SK-N-SH (cell line): ENCODE measurements around the gene RRM2. TPM values are rescaled to one million over a fixed set of nuclear protein-coding genes. Genes with fewer than 3 reads are reported as not detected.

Experiments used
- CTCF ChIA-PET: fragments of 300-600, 350-600 bp; formaldehyde crosslinking; extraction: SDS; loops from one replicate; lab custom pipeline; 2021; lab: Yijun Ruan, JAX
- POLR2A ChIA-PET: fragments of 350-600 bp; sonication (Branson Sonifier 250); formaldehyde crosslinking; extraction: SDS; loops from one replicate; lab custom pipeline; 2020; ENCODE audit warnings: antibody characterized with exemption, inconsistent platforms; lab: Yijun Ruan, JAX
- DNase-seq: peaks from one replicate; pipeline ENCODE4 v3.0.0; 2012
- H2AFZ ChIP-seq: fragments of 200-600 bp; sonication (generic); 2 replicates; pipeline ENCODE4 v1.8.1; 2016; ENCODE audit warnings: antibody characterized with exemption, mild to moderate bottlenecking, low read depth
- H3F3A ChIP-seq: fragments of 200-600 bp; sonication (generic); replicated peaks from 2 replicates; pipeline ENCODE3; 2016; ENCODE audit warnings: antibody characterized with exemption, mild to moderate bottlenecking; ENCODE audit not compliant: insufficient read depth
- H3K27ac ChIP-seq, 2 experiments: fragments of 200-500 bp in 1 of 2; fragments of 200-600 bp in 1 of 2; sonication (Bioruptor generic) in 1 of 2; sonication (generic), shearing (Covaris generic) in 1 of 2; 2 replicates each; pipeline versions ENCODE4 v1.5.1 to v1.6.1; 2014 to 2016; ENCODE audit warnings: low read depth in 2 of 2, inconsistent platforms in 1 of 2, low read length in 1 of 2, mild to moderate bottlenecking in 1 of 2, mixed read lengths in 1 of 2
- H3K27me3 ChIP-seq: fragments of 200-600 bp; sonication (generic), shearing (Covaris generic); 2 replicates; pipeline ENCODE4 v1.6.1; 2016; ENCODE audit warnings: mixed run types; ENCODE audit not compliant: insufficient read depth
- H3K36me3 ChIP-seq, 2 experiments: fragments of 200-500 bp in 1 of 2; fragments of 200-600 bp in 1 of 2; sonication (Bioruptor generic) in 1 of 2; sonication (generic) in 1 of 2; replicated peaks in 1 of 2; 2 replicates each; pipeline versions ENCODE3 to v1.5.1; 2014 to 2016; ENCODE audit warnings: low read length in 1 of 2, mild to moderate bottlenecking in 1 of 2; ENCODE audit not compliant: insufficient read depth in 2 of 2, control insufficient read depth in 1 of 2
- H3K4me1 ChIP-seq, 2 experiments: fragments of 200-500 bp in 1 of 2; fragments of 200-600 bp in 1 of 2; sonication (Bioruptor generic) in 1 of 2; sonication (generic), shearing (Covaris generic) in 1 of 2; 2 replicates each; pipeline versions ENCODE4 v1.5.1 to v1.6.1; 2014 to 2016; ENCODE audit warnings: low read depth in 1 of 2, low read length in 1 of 2, mixed run types in 1 of 2; ENCODE audit not compliant: insufficient read depth in 2 of 2, control insufficient read depth in 1 of 2
- H3K4me2 ChIP-seq: fragments of 200-600 bp; sonication (generic), shearing (Covaris generic); 2 replicates; pipeline ENCODE4 v1.6.1; 2017; ENCODE audit warnings: mixed run types
- H3K4me3 ChIP-seq, 2 experiments: fragments of 200-500 bp in 1 of 2; fragments of 200-600 bp in 1 of 2; sonication (Bioruptor generic) in 1 of 2; sonication (generic), shearing (Covaris generic) in 1 of 2; 2 replicates each; pipeline versions ENCODE4 v1.5.1 to v1.8.1; 2014 to 2016; ENCODE audit warnings: low read depth in 2 of 2, inconsistent platforms in 1 of 2, low read length in 1 of 2, mild to moderate bottlenecking in 1 of 2, mixed read lengths in 1 of 2, moderate library complexity in 1 of 2
- H3K79me2 ChIP-seq: fragments of 200-600 bp; sonication (generic); 2 replicates; pipeline ENCODE4 v1.8.1; 2017; ENCODE audit warnings: mild to moderate bottlenecking; ENCODE audit not compliant: insufficient read depth
- H3K9ac ChIP-seq: fragments of 200-600 bp; sonication (generic); 2 replicates; pipeline ENCODE4 v1.6.1; 2017; ENCODE audit warnings: mixed run types
- H3K9me2 ChIP-seq: fragments of 200-600 bp; sonication (generic); 2 replicates; pipeline ENCODE4 v1.6.1; 2017; ENCODE audit warnings: mixed run types
- H3K9me3 ChIP-seq: fragments of 200-600 bp; sonication (generic); 2 replicates; pipeline ENCODE4 v1.6.1; 2017; ENCODE audit warnings: mixed run types, mild to moderate bottlenecking, moderate library complexity
- H4K20me1 ChIP-seq: fragments of 200-600 bp; sonication (generic); 2 replicates; pipeline ENCODE4 v1.6.1; 2017; ENCODE audit warnings: mild to moderate bottlenecking, mixed run types; ENCODE audit not compliant: insufficient read depth
- ELF1 ChIP-seq: IDR thresholded peaks from 2 replicates; pipeline ENCODE4 v1.4.0; 2012
- EP300 ChIP-seq, 2 experiments: IDR thresholded peaks; 2 replicates each; pipeline versions ENCODE4 v1.4.0 to v1.6.1; 2012; ENCODE audit warnings: borderline replicate concordance in 1 of 2, low read depth in 1 of 2, low read length in 1 of 2
- EZH2phosphoT487 ChIP-seq: fragments of 200-600 bp; sonication (generic); IDR thresholded peaks from 2 replicates; pipeline ENCODE4 v1.6.1; 2017; ENCODE audit warnings: low read depth, mixed run types, mild to moderate bottlenecking, antibody characterized with exemption, moderate library complexity, borderline replicate concordance
- FOSL2 ChIP-seq: IDR thresholded peaks from 2 replicates; pipeline ENCODE4 v1.4.0; 2012; ENCODE audit warnings: low read depth, mild to moderate bottlenecking, moderate library complexity, borderline replicate concordance
- FOXJ3 ChIP-seq: sonication (generic); formaldehyde crosslinking; IDR thresholded peaks from 2 replicates; pipeline ENCODE4 v1.5.1; 2020; ENCODE audit warnings: mild to moderate bottlenecking, missing genetic modification reagents
- GABPA ChIP-seq: IDR thresholded peaks from 2 replicates; pipeline ENCODE4 v1.4.0; 2012; ENCODE audit warnings: low read depth, mild to moderate bottlenecking
- GATA2 ChIP-seq: sonication (generic); formaldehyde crosslinking; IDR thresholded peaks from 2 replicates; pipeline ENCODE4 v1.5.0; 2020; ENCODE audit warnings: mild to moderate bottlenecking, missing genetic modification reagents
- IRF3 ChIP-seq: fragments of 150-350 bp; IDR thresholded peaks from 2 replicates; pipeline ENCODE4 v1.6.1; 2016; ENCODE audit warnings: mild to moderate bottlenecking, low read depth, low read length
- JUND ChIP-seq: IDR thresholded peaks from 2 replicates; pipeline ENCODE4 v1.4.0; 2012
- MXI1 ChIP-seq: IDR thresholded peaks from 2 replicates; pipeline ENCODE4 v1.6.1; 2012; ENCODE audit warnings: mild to moderate bottlenecking, low read depth, low read length, improper control_type of control experiment
- NRF1 ChIP-seq: IDR thresholded peaks from 2 replicates; pipeline ENCODE4 v1.6.1; 2012; ENCODE audit warnings: low read depth, mild to moderate bottlenecking, low read length
- POLR2AphosphoS5 ChIP-seq: IDR thresholded peaks from 2 replicates; pipeline ENCODE4 v1.6.1; 2012; ENCODE audit warnings: low read depth, low read length
- RAD21 ChIP-seq: IDR thresholded peaks from 2 replicates; pipeline ENCODE4 v1.6.1; 2012; ENCODE audit warnings: mild to moderate bottlenecking, low read length
- RCOR1 ChIP-seq: fragments of 150-350 bp; IDR thresholded peaks from 2 replicates; pipeline ENCODE4 v1.6.1; 2017; ENCODE audit warnings: antibody characterized with exemption, low read length
- REST ChIP-seq: IDR thresholded peaks from 2 replicates; pipeline ENCODE4 v1.6.1; 2012; ENCODE audit warnings: mild to moderate bottlenecking, low read depth, low read length, moderate library complexity
- RXRA ChIP-seq: IDR thresholded peaks from 2 replicates; pipeline ENCODE4 v1.4.0; 2012; ENCODE audit warnings: low read depth, mild to moderate bottlenecking, borderline replicate concordance
- SMC3 ChIP-seq: IDR thresholded peaks from 2 replicates; pipeline ENCODE4 v1.6.1; 2012; ENCODE audit warnings: low read depth, low read length, improper control_type of control experiment
- TAF1 ChIP-seq: IDR thresholded peaks from 2 replicates; pipeline ENCODE4 v1.6.1; 2012; ENCODE audit warnings: low read depth, mild to moderate bottlenecking, low read length, moderate library complexity, borderline replicate concordance
- TCF12 ChIP-seq: IDR thresholded peaks from 2 replicates; pipeline ENCODE4 v1.4.0; 2012
- YY1 ChIP-seq: IDR thresholded peaks from 2 replicates; pipeline ENCODE4 v1.4.0; 2012; ENCODE audit warnings: low read depth, mild to moderate bottlenecking
- ZBTB33 ChIP-seq: IDR thresholded peaks from 2 replicates; pipeline ENCODE4 v1.4.0; 2012; ENCODE audit warnings: low read depth, borderline replicate concordance
- WGBS: methylation state at CpG from one replicate; pipeline ENCODE4 v1.1.6; 2017; ENCODE audit warnings: low lambda C conversion rate; 5-methylcytosine and 5-hydroxymethylcytosine counted together
- polyA plus RNA-seq, 3 experiments: library from polyadenylated mRNA; depleted of rRNA; stranded (reverse); fragments of >200 nt; gene quantifications; 2 replicates each; pipeline ENCODE4 v1.2.3, GENCODE V29; 2012
- TF ChIP-seq, protein P1 (sequence below): IDR thresholded peaks from 2 replicates; pipeline ENCODE4 v1.4.0; 2012; ENCODE audit warnings: low read depth, borderline replicate concordance
- TF ChIP-seq, protein P2 (sequence below): fragments of 200-600 bp; sonication (generic); IDR thresholded peaks from 2 replicates; pipeline ENCODE4 v1.6.1; 2017; ENCODE audit warnings: antibody characterized with exemption, mild to moderate bottlenecking, moderate library complexity

Gene RRM2
- polyA plus RNA-seq, 1 of the 3 experiments (the other 2 are of a cell fraction) = 38.9 TPM

- peaks cover 10% of the 10 kb centered on the region; the same call in 1 of the 2 replicates for H4K20me1 ChIP-seq
- DNase-seq = peak; percentile 98
- CTCF ChIA-PET = interaction anchor here (0.6 to 13.2 kb wide), 8 partner anchors 20 to 696 kb away, joined by 3 to 144 read pairs (median 4); partner anchors contain the start of gene TAF1B
- no peaks in the 10 kb centered on the region for H3K9me2 ChIP-seq
- no peaks in the 10 kb centered on the region for H3K9me3 ChIP-seq
- H3K9ac ChIP-seq = peak overlapping the region; percentile 80
- POLR2A ChIA-PET = interaction anchor here (1.2 kb wide), 1 partner anchor 60 kb away, joined by 3 read pairs; no protein-coding TSS in a partner anchor
- no peaks in the 10 kb centered on the region for H3K27me3 ChIP-seq
- H3K4me2 ChIP-seq = peak overlapping the region; percentile 98
- peaks cover 8 to 23% of the 10 kb centered on the region in 2 experiments; a peak in 3 of 4 replicates for H3K4me1 ChIP-seq
- WGBS = under 1% methylated on average over 59 of the region's 60 CpGs
- peak overlapping the region; percentile 63 to 69 for H3K4me3 ChIP-seq
- peaks cover 54% of the 10 kb centered on the region for H3K79me2 ChIP-seq
- peaks cover 32% of the 10 kb centered on the region for H3F3A ChIP-seq
- H2AFZ ChIP-seq = peak overlapping the region; percentile 86
- peaks cover 0 to 3% of the 10 kb centered on the region in 2 experiments for H3K36me3 ChIP-seq
- H3K27ac ChIP-seq = peak overlapping the region; percentile 84 to 87
- TF ChIP-seq POLR2AphosphoS5 (peak; percentile 92), JUND (no peak; the same call in 1 of the 2 replicates), GABPA (peak; percentile 78), EZH2phosphoT487 (no peak), TAF1 (peak; percentile 73), EP300 (IDR thresholded peaks at IDR 0.05; ENCODE audit: borderline replicate concordance in 1 of 2, low read depth in 1 of 2, low read length in 1 of 2) (peak in 1 of 2 experiments; percentile 19; a peak in 1 of 4 replicates), TCF12 (peak; percentile 45; the same call in 1 of the 2 replicates), FOSL2 (peak; percentile 81), GATA2 (CRISPR knock-in tag) (no peak), REST (no peak; the same call in 1 of the 2 replicates), ZBTB33 (no peak; the same call in 1 of the 2 replicates), IRF3 (no peak), RCOR1 (no peak; the same call in 1 of the 2 replicates), MXI1 (peak; percentile 89), ELF1 (peak; percentile 82), FOXJ3 (no peak), RXRA (no peak), YY1 (peak; percentile 52; the same call in 1 of the 2 replicates), NRF1 (peak; percentile 54), SMC3 (no peak; the same call in 1 of the 2 replicates), RAD21 (no peak)
- TF ChIP-seq, protein P1, sequence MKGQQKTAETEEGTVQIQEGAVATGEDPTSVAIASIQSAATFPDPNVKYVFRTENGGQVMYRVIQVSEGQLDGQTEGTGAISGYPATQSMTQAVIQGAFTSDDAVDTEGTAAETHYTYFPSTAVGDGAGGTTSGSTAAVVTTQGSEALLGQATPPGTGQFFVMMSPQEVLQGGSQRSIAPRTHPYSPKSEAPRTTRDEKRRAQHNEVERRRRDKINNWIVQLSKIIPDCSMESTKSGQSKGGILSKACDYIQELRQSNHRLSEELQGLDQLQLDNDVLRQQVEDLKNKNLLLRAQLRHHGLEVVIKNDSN = 0 out of 2 replicates have a peak, but pooled peaks have one; percentile 33
- TF ChIP-seq, protein P2, sequence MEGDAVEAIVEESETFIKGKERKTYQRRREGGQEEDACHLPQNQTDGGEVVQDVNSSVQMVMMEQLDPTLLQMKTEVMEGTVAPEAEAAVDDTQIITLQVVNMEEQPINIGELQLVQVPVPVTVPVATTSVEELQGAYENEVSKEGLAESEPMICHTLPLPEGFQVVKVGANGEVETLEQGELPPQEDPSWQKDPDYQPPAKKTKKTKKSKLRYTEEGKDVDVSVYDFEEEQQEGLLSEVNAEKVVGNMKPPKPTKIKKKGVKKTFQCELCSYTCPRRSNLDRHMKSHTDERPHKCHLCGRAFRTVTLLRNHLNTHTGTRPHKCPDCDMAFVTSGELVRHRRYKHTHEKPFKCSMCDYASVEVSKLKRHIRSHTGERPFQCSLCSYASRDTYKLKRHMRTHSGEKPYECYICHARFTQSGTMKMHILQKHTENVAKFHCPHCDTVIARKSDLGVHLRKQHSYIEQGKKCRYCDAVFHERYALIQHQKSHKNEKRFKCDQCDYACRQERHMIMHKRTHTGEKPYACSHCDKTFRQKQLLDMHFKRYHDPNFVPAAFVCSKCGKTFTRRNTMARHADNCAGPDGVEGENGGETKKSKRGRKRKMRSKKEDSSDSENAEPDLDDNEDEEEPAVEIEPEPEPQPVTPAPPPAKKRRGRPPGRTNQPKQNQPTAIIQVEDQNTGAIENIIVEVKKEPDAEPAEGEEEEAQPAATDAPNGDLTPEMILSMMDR = peak; percentile 9; the same call in 1 of the 2 replicates
Observed at GRCh38 chr2:10120158-10120876, 2.2 kb upstream of the RRM2 start.
